WTC11 (cell line): ENCODE measurements around the gene VKORC1. TPM values are rescaled to one million over a fixed set of nuclear protein-coding genes. Genes with fewer than 3 reads are reported as not detected.

Source experiments
- ATAC-seq: fragments of 200-7000 bp; cut with Tn5 transposase; 2 replicates; pipeline ENCODE4 v1.10.0; 2021; ENCODE audit warnings: mild to moderate bottlenecking, moderate library complexity
- CTCF ChIA-PET: fragments of 300-600 bp; sonication (Branson Sonifier 250); formaldehyde crosslinking; loops from one replicate; lab custom pipeline; 2021; ENCODE audit warnings: antibody characterized with exemption; lab: Charles Lee
- POLR2A ChIA-PET: fragments of 350-600 bp; sonication (Branson Sonifier 250); formaldehyde crosslinking; loops from one replicate; lab custom pipeline; 2021; ENCODE audit warnings: antibody characterized with exemption; lab: Charles Lee
- DNase-seq: peaks from one replicate; pipeline ENCODE4 v3.0.0; 2021; ENCODE audit warnings: low spot score
- H3K27ac Mint-ChIP-seq: 2 replicates; pipeline ENCODE4 v1.8.0; 2021; ENCODE audit warnings: mixed read lengths
- H3K27me3 Mint-ChIP-seq: 2 replicates; pipeline ENCODE4 v1.8.0; 2021; ENCODE audit warnings: low read depth, mild to moderate bottlenecking, moderate library complexity, mixed read lengths
- H3K36me3 Mint-ChIP-seq: 2 replicates; pipeline ENCODE4 v1.8.0; 2021; ENCODE audit warnings: mixed read lengths
- H3K4me1 Mint-ChIP-seq: 2 replicates; pipeline ENCODE4 v1.8.0; 2022; ENCODE audit warnings: mixed read lengths
- H3K4me3 Mint-ChIP-seq: 2 replicates; pipeline ENCODE4 v1.8.0; 2021; ENCODE audit warnings: mild to moderate bottlenecking, moderate library complexity, mixed read lengths
- H3K9me3 Mint-ChIP-seq: 2 replicates; pipeline ENCODE4 v1.8.0; 2021; ENCODE audit warnings: mixed read lengths
- ELF4 ChIP-seq: sonication (generic); formaldehyde crosslinking; IDR thresholded peaks from 2 replicates; pipeline ENCODE4 v1.8.1; 2022; ENCODE audit warnings: low read depth, mild to moderate bottlenecking, moderate library complexity, missing genetic modification reagents
- JAZF1 ChIP-seq: fragments of 250-450 bp; sonication (Bioruptor Pico); IDR thresholded peaks from 2 replicates; pipeline ENCODE4 v1.9.0; 2021; ENCODE audit warnings: moderate library complexity, mild to moderate bottlenecking, inconsistent platforms
- JUN ChIP-seq: sonication (generic); formaldehyde crosslinking; IDR thresholded peaks from 2 replicates; pipeline ENCODE4 v1.8.0; 2023; ENCODE audit warnings: mild to moderate bottlenecking, missing genetic modification reagents
- NR1H2 ChIP-seq: sonication (generic); formaldehyde crosslinking; IDR thresholded peaks from 2 replicates; pipeline ENCODE4 v1.9.0; 2021; ENCODE audit warnings: mild to moderate bottlenecking, moderate library complexity, missing genetic modification reagents
- NR3C1 ChIP-seq: sonication (generic); formaldehyde crosslinking; conservative IDR thresholded peaks from 2 replicates; pipeline ENCODE4 v1.8.1; 2023; ENCODE audit warnings: low read depth, mild to moderate bottlenecking, missing genetic modification reagents
- SP1 ChIP-seq: sonication (generic); formaldehyde crosslinking; conservative IDR thresholded peaks from 2 replicates; pipeline ENCODE4 v1.8.1; 2022; ENCODE audit warnings: missing genetic modification reagents
- TP53 ChIP-seq: sonication (generic); formaldehyde crosslinking; IDR thresholded peaks from 2 replicates; pipeline ENCODE4 v1.8.1; 2023; ENCODE audit warnings: mild to moderate bottlenecking, missing genetic modification reagents
- ZBTB21 ChIP-seq: sonication (generic); formaldehyde crosslinking; IDR thresholded peaks from 2 replicates; pipeline ENCODE4 v1.8.1; 2023; ENCODE audit warnings: mild to moderate bottlenecking, missing genetic modification reagents, borderline replicate concordance
- ZNF121 ChIP-seq: sonication (generic); formaldehyde crosslinking; IDR thresholded peaks from 2 replicates; pipeline ENCODE4 v1.8.0; 2023; ENCODE audit warnings: missing genetic modification reagents
- ZNF263 ChIP-seq: sonication (generic); formaldehyde crosslinking; IDR thresholded peaks from 2 replicates; pipeline ENCODE4 v1.8.1; 2022; ENCODE audit warnings: low read depth, mild to moderate bottlenecking, moderate library complexity, missing genetic modification reagents
- ZNF423 ChIP-seq: fragments of 250-450 bp; sonication (Bioruptor Pico); IDR thresholded peaks from 2 replicates; pipeline ENCODE4 v2.1.2; 2022; ENCODE audit warnings: mild to moderate bottlenecking, moderate library complexity
- ZNF671 ChIP-seq: fragments of 250-450 bp; sonication (Bioruptor Pico); IDR thresholded peaks from 2 replicates; pipeline ENCODE4 v1.8.0; 2021; ENCODE audit warnings: mild to moderate bottlenecking
- total RNA-seq: library from RNA; stranded (reverse); gene quantifications from 3 replicates; pipeline ENCODE4 v1.2.3, GENCODE V29; 2021
- TF ChIP-seq, protein P1 (sequence below): sonication (generic); formaldehyde crosslinking; IDR thresholded peaks from 2 replicates; pipeline ENCODE4 v1.8.1; 2023; ENCODE audit warnings: mild to moderate bottlenecking, missing genetic modification reagents
- TF ChIP-seq, protein P2 (sequence below): sonication (generic); formaldehyde crosslinking; IDR thresholded peaks from 2 replicates; pipeline ENCODE4 v1.8.0; 2022; ENCODE audit warnings: mild to moderate bottlenecking, missing genetic modification reagents
- TF ChIP-seq, protein P3 (sequence below): sonication (generic); formaldehyde crosslinking; IDR thresholded peaks from 2 replicates; pipeline ENCODE4 v1.8.0; 2023; ENCODE audit warnings: missing genetic modification reagents
- TF ChIP-seq, protein P4 (sequence below): fragments of 250-450 bp; sonication (Bioruptor Pico); IDR thresholded peaks from 2 replicates; pipeline ENCODE4 v1.9.0; 2021; ENCODE audit warnings: moderate library complexity, mild to moderate bottlenecking, inconsistent platforms, borderline replicate concordance
- TF ChIP-seq, protein P5 (sequence below): sonication (generic); formaldehyde crosslinking; IDR thresholded peaks from 2 replicates; pipeline ENCODE4 v1.8.1; 2023; ENCODE audit warnings: mild to moderate bottlenecking, missing genetic modification reagents
- TF ChIP-seq, protein P6 (sequence below): fragments of 200-600 bp; IDR thresholded peaks from 2 replicates; pipeline ENCODE4 v1.8.0; 2022; ENCODE audit warnings: antibody characterized with exemption

Gene VKORC1
- total RNA-seq, 1 experiment from 2014 or later, result 85.7 TPM

DNA sequence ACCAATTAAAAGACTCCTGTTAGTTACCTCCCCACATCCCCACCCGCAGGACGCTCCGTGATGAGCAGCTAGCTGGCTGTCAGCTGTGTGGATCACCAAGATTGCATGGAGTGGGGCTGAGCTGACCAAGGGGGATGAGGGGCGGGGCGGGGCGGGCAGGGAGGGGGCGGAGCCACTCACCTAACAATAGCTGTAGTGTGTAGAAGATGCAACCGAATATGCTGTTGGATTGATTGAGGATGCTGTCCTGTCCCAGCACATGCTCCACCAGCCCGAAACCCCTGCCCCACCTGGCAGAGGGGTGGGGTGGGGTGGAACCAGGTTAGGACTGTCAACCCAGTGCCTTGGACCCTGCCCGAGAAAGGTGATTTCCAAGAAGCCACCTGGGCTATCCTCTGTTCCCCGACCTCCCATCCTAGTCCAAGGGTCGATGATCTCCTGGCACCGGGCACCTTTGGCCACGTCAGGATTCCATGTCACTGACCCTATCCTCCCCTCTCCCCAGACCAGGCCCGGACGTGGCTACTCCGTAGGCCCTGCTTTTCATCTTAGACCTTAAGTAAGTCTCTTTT, 1.4 kb downstream of the VKORC1 start:
- Mint-ChIP-seq H3K9me3 (0 out of 2 replicates have a peak, but pooled peaks cover 4% of the 10 kb centered on the region), H3K36me3 (peaks cover 12% of the 10 kb centered on the region), H3K4me1 (peaks cover 14% of the 10 kb centered on the region), H3K27ac (no peak overlapping the region), H3K4me3 (peak overlapping the region; percentile 87), H3K27me3 (peaks cover 1% of the 10 kb centered on the region; the same call in 1 of the 2 replicates)
- DNase-seq (peak; percentile 46), ATAC-seq (peak; percentile 14)
- TF ChIP-seq JUN, result no peak
- TF ChIP-seq, protein P1, sequence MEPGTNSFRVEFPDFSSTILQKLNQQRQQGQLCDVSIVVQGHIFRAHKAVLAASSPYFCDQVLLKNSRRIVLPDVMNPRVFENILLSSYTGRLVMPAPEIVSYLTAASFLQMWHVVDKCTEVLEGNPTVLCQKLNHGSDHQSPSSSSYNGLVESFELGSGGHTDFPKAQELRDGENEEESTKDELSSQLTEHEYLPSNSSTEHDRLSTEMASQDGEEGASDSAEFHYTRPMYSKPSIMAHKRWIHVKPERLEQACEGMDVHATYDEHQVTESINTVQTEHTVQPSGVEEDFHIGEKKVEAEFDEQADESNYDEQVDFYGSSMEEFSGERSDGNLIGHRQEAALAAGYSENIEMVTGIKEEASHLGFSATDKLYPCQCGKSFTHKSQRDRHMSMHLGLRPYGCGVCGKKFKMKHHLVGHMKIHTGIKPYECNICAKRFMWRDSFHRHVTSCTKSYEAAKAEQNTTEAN (CRISPR knock-in tag), result no peak
- no peak for TF ChIP-seq ZNF121 (CRISPR knock-in tag)
- no peak for TF ChIP-seq ZNF671
- TF ChIP-seq ZNF423 (CRISPR knock-in tag), result no peak
- TF ChIP-seq, protein P2, sequence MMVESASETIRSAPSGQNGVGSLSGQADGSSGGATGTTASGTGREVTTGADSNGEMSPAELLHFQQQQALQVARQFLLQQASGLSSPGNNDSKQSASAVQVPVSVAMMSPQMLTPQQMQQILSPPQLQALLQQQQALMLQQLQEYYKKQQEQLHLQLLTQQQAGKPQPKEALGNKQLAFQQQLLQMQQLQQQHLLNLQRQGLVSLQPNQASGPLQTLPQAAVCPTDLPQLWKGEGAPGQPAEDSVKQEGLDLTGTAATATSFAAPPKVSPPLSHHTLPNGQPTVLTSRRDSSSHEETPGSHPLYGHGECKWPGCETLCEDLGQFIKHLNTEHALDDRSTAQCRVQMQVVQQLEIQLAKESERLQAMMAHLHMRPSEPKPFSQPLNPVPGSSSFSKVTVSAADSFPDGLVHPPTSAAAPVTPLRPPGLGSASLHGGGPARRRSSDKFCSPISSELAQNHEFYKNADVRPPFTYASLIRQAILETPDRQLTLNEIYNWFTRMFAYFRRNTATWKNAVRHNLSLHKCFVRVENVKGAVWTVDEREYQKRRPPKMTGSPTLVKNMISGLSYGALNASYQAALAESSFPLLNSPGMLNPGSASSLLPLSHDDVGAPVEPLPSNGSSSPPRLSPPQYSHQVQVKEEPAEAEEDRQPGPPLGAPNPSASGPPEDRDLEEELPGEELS (CRISPR knock-in tag), result no peak
- no peak for TF ChIP-seq SP1 (CRISPR knock-in tag)
- no peak for TF ChIP-seq JAZF1 (CRISPR knock-in tag)
- TF ChIP-seq NR1H2 (CRISPR knock-in tag), result no peak
- TF ChIP-seq ZNF263 (CRISPR knock-in tag), result no peak
- CTCF ChIA-PET, result interaction anchor here (0.6 to 3.2 kb wide), 11 partner anchors 19 to 240 kb away, joined by 3 to 24 read pairs (median 3); partner anchors contain the start of genes HSD3B7, KAT8, ZNF646 and ZNF668
- POLR2A ChIA-PET, result interaction anchor here (0.6 to 1.6 kb wide), 3 partner anchors 19 to 63 kb away, joined by 3 to 5 read pairs (median 4); partner anchors contain the start of genes KAT8, ZNF646 and ZNF668

DNA sequence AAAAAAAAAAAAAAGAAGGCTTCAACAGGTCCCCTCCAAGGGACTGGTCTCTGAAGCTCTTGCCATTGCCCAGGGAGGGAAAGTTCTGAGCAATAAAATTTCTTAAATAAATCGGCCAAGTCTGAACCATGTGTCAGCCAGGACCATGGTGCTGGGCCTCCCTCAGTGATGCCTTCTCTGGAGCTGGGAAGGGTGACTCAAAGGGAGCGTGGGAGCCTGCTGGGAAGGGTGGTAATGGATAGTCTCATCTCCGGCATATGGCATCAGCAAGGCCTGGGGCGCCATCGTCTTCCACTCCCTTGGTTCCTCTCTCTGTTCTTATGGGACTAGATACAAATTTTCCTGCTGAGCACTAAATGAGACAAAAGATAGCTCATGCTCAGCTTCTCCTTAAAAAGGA, 2.3 kb downstream of the VKORC1 start:
- no peak for DNase-seq

More for the DNA sequence above, 2.3 kb downstream of the VKORC1 start:
- CTCF ChIA-PET, result interaction anchor here (0.7 to 3.2 kb wide), 8 partner anchors 19 to 368 kb away, joined by 3 to 24 read pairs (median 3); partner anchors contain the start of genes HSD3B7, KAT8, ZNF646 and ZNF668
- H3K27ac Mint-ChIP-seq, result no peak overlapping the region
- peak overlapping the region; percentile 41; the same call in 1 of the 2 replicates for H3K4me3 Mint-ChIP-seq
- TF ChIP-seq, protein P3, sequence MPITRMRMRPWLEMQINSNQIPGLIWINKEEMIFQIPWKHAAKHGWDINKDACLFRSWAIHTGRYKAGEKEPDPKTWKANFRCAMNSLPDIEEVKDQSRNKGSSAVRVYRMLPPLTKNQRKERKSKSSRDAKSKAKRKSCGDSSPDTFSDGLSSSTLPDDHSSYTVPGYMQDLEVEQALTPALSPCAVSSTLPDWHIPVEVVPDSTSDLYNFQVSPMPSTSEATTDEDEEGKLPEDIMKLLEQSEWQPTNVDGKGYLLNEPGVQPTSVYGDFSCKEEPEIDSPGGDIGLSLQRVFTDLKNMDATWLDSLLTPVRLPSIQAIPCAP (CRISPR knock-in tag), result no peak
- no peak for TF ChIP-seq ELF4 (CRISPR knock-in tag)
- TF ChIP-seq, protein P4, sequence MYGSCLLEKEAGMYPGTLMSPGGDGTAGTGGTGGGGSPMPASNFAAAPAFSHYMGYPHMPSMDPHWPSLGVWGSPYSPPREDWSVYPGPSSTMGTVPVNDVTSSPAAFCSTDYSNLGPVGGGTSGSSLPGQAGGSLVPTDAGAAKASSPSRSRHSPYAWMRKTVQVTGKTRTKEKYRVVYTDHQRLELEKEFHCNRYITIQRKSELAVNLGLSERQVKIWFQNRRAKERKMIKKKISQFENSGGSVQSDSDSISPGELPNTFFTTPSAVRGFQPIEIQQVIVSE (CRISPR knock-in tag), result no peak
- no peak for TF ChIP-seq SP1 (CRISPR knock-in tag)
- TF ChIP-seq NR3C1 (CRISPR knock-in tag), result no peak
- TF ChIP-seq ZBTB21 (CRISPR knock-in tag), result no peak
- no peak for TF ChIP-seq TP53 (CRISPR knock-in tag)
- TF ChIP-seq, protein P5, sequence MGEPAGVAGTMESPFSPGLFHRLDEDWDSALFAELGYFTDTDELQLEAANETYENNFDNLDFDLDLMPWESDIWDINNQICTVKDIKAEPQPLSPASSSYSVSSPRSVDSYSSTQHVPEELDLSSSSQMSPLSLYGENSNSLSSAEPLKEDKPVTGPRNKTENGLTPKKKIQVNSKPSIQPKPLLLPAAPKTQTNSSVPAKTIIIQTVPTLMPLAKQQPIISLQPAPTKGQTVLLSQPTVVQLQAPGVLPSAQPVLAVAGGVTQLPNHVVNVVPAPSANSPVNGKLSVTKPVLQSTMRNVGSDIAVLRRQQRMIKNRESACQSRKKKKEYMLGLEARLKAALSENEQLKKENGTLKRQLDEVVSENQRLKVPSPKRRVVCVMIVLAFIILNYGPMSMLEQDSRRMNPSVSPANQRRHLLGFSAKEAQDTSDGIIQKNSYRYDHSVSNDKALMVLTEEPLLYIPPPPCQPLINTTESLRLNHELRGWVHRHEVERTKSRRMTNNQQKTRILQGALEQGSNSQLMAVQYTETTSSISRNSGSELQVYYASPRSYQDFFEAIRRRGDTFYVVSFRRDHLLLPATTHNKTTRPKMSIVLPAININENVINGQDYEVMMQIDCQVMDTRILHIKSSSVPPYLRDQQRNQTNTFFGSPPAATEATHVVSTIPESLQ (CRISPR knock-in tag), result no peak
- TF ChIP-seq, protein P6, sequence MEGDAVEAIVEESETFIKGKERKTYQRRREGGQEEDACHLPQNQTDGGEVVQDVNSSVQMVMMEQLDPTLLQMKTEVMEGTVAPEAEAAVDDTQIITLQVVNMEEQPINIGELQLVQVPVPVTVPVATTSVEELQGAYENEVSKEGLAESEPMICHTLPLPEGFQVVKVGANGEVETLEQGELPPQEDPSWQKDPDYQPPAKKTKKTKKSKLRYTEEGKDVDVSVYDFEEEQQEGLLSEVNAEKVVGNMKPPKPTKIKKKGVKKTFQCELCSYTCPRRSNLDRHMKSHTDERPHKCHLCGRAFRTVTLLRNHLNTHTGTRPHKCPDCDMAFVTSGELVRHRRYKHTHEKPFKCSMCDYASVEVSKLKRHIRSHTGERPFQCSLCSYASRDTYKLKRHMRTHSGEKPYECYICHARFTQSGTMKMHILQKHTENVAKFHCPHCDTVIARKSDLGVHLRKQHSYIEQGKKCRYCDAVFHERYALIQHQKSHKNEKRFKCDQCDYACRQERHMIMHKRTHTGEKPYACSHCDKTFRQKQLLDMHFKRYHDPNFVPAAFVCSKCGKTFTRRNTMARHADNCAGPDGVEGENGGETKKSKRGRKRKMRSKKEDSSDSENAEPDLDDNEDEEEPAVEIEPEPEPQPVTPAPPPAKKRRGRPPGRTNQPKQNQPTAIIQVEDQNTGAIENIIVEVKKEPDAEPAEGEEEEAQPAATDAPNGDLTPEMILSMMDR, result no peak
- H3K9me3 Mint-ChIP-seq, result 0 out of 2 replicates have a peak, but pooled peaks cover 4% of the 10 kb centered on the region
- H3K27me3 Mint-ChIP-seq, result no peaks in the 10 kb centered on the region
- POLR2A ChIA-PET, result interaction anchor here (0.7 to 1.6 kb wide), 3 partner anchors 18 to 108 kb away, joined by 3 to 4 read pairs (median 4); partner anchors contain the start of genes KAT8, ZNF646 and ZNF668
- H3K4me1 Mint-ChIP-seq, result peaks cover 14% of the 10 kb centered on the region
- H3K36me3 Mint-ChIP-seq, result peaks cover 12% of the 10 kb centered on the region
- no peak for ATAC-seq
